Endothelial cell of umbilical vein (primary cell): ENCODE results near the gene DSG4.

Experiments used
- EZH2 ChIP-seq: IDR thresholded peaks from 2 replicates; pipeline ENCODE4 v1.6.1; 2012; ENCODE audit warnings: borderline replicate concordance, low read depth, mild to moderate bottlenecking, moderate library complexity, low read length, inconsistent platforms; ENCODE audit not compliant: severe bottlenecking
- GATA2 ChIP-seq: IDR thresholded peaks from 2 replicates; pipeline ENCODE4 v1.7.0; 2011; ENCODE audit warnings: low read depth, mild to moderate bottlenecking, moderate library complexity, mixed read lengths, low read length; ENCODE audit not compliant: insufficient read length, insufficient read depth
- JUN ChIP-seq: IDR thresholded peaks from 2 replicates; pipeline ENCODE4 v1.6.1; 2011; ENCODE audit warnings: borderline replicate concordance, low read depth; ENCODE audit not compliant: insufficient read length, insufficient read depth
- POLR2A ChIP-seq: IDR thresholded peaks from 2 replicates; pipeline ENCODE4 v1.6.1; 2012; ENCODE audit warnings: low read depth, mild to moderate bottlenecking, control low read depth, low read length
- POLR2AphosphoS5 ChIP-seq: IDR thresholded peaks from 2 replicates; pipeline ENCODE4 v1.6.1; 2012; ENCODE audit warnings: low read depth, mild to moderate bottlenecking, control low read depth, low read length, moderate library complexity; ENCODE audit not compliant: insufficient read depth
- TF ChIP-seq, protein P1 (sequence below), 2 donors: IDR thresholded peaks; 1 replicate in 1 of 2; 2 replicates in 1 of 2; pipeline ENCODE4 v1.5.1; 2011; ENCODE audit warnings: low read length in 2 of 2, mild to moderate bottlenecking in 2 of 2, moderate library complexity in 2 of 2, control low read depth in 1 of 2, inconsistent platforms in 1 of 2, low read depth in 1 of 2; ENCODE audit not compliant: insufficient read depth in 1 of 2; ENCODE audit errors: extremely low read depth in 1 of 2

DNA sequence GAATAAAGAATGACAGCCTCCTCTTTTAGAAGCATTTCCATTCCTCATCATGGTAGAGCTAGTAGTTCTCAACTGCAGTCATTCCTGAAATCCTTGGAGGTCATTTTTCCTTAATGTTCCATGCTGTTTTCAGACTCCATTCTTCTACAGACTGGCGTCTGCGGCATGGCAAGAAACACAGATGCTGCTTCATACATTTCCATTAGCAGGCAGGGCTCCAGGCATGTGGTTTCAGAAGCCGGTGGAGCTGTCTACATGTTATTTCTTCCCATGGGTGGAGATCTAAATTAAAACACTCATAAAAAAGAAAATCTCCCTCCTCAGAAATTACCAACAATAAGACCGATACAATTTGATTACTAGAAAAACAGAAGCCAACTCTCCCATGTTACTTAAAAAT is 64.9 kb downstream of the DSG4 start:
- TF ChIP-seq, protein P1, sequence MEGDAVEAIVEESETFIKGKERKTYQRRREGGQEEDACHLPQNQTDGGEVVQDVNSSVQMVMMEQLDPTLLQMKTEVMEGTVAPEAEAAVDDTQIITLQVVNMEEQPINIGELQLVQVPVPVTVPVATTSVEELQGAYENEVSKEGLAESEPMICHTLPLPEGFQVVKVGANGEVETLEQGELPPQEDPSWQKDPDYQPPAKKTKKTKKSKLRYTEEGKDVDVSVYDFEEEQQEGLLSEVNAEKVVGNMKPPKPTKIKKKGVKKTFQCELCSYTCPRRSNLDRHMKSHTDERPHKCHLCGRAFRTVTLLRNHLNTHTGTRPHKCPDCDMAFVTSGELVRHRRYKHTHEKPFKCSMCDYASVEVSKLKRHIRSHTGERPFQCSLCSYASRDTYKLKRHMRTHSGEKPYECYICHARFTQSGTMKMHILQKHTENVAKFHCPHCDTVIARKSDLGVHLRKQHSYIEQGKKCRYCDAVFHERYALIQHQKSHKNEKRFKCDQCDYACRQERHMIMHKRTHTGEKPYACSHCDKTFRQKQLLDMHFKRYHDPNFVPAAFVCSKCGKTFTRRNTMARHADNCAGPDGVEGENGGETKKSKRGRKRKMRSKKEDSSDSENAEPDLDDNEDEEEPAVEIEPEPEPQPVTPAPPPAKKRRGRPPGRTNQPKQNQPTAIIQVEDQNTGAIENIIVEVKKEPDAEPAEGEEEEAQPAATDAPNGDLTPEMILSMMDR (IDR thresholded peaks at IDR 0.05; ENCODE audit: extremely low read depth in 1 of 2, insufficient read depth in 1 of 2, low read depth in 1 of 2, low read length in 2 of 2): no peak
- TF ChIP-seq POLR2AphosphoS5 (no peak), JUN (no peak), POLR2A (no peak), EZH2 (no peak), GATA2 (no peak)
